Colonic mucosa (tissue), 4 donors: Measurements from ENCODE around the gene SAXO2. TPM values are rescaled to one million over a fixed set of nuclear protein-coding genes. Genes with fewer than 3 reads are reported as not detected.
"Not testable (repeated sequence)": the region's sequence is repeated elsewhere in the genome, so short reads cannot be mapped to it uniquely, and the experiment has no call there.

Experiments used
- DNase-seq: peaks from one replicate; pipeline ENCODE4 v3.0.0-alpha.2; 2020
- H3K27ac ChIP-seq: fragments of 200-600 bp; one replicate; pipeline ENCODE4 v1.8.0; 2021
- H3K27me3 ChIP-seq: fragments of 200-600 bp; one replicate; pipeline ENCODE4 v1.8.0; 2021
- H3K36me3 ChIP-seq: fragments of 200-600 bp; one replicate; pipeline ENCODE4 v1.8.0; 2021
- H3K4me1 ChIP-seq: fragments of 200-600 bp; one replicate; pipeline ENCODE4 v1.8.0; 2021; ENCODE audit warnings: mild to moderate bottlenecking
- H3K4me3 ChIP-seq: fragments of 200-600 bp; one replicate; pipeline ENCODE4 v1.8.0; 2021
- H3K9ac ChIP-seq, 2 donors: one replicate each; pipeline ENCODE4 v1.7.0; 2013; ENCODE audit warnings: control low read depth in 2 of 2, low read depth in 2 of 2, low read length in 2 of 2
- H3K9me3 ChIP-seq: fragments of 200-600 bp; one replicate; pipeline ENCODE4 v1.8.0; 2021
- intact Hi-C: fragments of 100-400 bp; cut with DNase I; formaldehyde crosslinking; loops from one replicate; pipeline ENCODE4 v1.14.1; 2022
- total RNA-seq, 2 donors: library from RNA; stranded (reverse); fragmentation: NEBNext Ultra II Directional in 1 of 2; extraction: Animal tissue kit (Norgen Biotek cat#: 25700) in 1 of 2; gene quantifications; one replicate each; pipeline ENCODE4 v1.2.1, GENCODE V29; 2021
- TF ChIP-seq, protein P1 (sequence below): fragments of 200-600 bp; IDR thresholded peaks from one replicate; pipeline ENCODE4 v1.8.0; 2022; ENCODE audit warnings: antibody characterized with exemption, mild to moderate bottlenecking
- donor health status: healthy.
- donor health status: DM: no; HTN: no; CAD: no.
- donor health status: DM: no; HTN: no; CAD: no.

SAXO2 gene
- total RNA-seq, 2 donors from 2014 or later = 0.67 to 0.93 TPM

DNA sequence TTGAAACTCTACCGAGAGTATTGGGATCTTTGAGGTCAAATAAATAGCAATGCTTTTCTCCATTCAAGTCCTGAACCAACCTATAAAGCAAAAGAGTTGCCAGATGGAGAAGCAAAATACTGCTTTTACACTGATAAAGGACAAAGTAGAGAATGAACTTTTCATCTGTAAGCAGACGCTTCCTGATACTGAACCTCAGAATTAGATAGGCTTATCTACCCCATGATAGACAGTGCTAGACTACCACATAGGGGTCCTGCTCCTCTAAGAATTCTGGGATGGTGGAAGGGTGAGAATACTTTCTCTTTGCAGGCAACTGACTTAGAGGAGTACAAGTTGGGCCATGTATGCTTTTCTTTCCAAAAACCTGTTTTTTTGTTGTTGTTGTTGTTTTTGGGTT lies 9.5 kb downstream of the SAXO2 start:
- intact Hi-C loops = no loop called here
- Histone ChIP-seq H3K9ac (no peak overlapping the region), H3K4me1 (no peaks in the 10 kb centered on the region), H3K27me3 (no peaks in the 10 kb centered on the region), H3K36me3 (no peaks in the 10 kb centered on the region), H3K4me3 (no peak overlapping the region), H3K9me3 (no peaks in the 10 kb centered on the region), H3K27ac (no peak overlapping the region)
- no peak for DNase-seq
- TF ChIP-seq, protein P1, sequence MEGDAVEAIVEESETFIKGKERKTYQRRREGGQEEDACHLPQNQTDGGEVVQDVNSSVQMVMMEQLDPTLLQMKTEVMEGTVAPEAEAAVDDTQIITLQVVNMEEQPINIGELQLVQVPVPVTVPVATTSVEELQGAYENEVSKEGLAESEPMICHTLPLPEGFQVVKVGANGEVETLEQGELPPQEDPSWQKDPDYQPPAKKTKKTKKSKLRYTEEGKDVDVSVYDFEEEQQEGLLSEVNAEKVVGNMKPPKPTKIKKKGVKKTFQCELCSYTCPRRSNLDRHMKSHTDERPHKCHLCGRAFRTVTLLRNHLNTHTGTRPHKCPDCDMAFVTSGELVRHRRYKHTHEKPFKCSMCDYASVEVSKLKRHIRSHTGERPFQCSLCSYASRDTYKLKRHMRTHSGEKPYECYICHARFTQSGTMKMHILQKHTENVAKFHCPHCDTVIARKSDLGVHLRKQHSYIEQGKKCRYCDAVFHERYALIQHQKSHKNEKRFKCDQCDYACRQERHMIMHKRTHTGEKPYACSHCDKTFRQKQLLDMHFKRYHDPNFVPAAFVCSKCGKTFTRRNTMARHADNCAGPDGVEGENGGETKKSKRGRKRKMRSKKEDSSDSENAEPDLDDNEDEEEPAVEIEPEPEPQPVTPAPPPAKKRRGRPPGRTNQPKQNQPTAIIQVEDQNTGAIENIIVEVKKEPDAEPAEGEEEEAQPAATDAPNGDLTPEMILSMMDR = no peak

DNA sequence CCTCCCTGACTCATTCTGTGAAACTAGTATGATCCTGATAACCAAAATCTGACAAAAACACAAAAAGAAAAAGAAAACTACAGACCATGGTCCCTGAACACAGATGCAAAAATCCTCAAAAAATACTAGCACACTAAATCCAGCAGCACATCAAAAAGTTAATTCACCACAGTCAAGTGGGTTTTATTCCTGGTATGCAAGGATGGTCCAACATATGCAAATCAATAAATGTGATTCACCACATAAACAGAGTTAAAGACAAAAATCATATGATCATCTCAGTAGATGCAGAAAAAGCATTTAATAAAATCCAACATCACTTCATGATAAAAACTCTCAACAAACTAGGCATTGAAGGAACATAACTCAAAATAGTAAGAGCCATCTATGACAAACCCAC lies 12.8 kb downstream of the SAXO2 start:
- no peak for DNase-seq
- Histone ChIP-seq H3K4me3 (no peak overlapping the region), H3K4me1 (no peaks in the 10 kb centered on the region), H3K27me3 (no peaks in the 10 kb centered on the region), H3K36me3 (no peaks in the 10 kb centered on the region), H3K27ac (no peak overlapping the region), H3K9ac (no peak overlapping the region), H3K9me3 (no peaks in the 10 kb centered on the region)
- intact Hi-C loops = no loop called here
- TF ChIP-seq, protein P1 = no peak

DNA sequence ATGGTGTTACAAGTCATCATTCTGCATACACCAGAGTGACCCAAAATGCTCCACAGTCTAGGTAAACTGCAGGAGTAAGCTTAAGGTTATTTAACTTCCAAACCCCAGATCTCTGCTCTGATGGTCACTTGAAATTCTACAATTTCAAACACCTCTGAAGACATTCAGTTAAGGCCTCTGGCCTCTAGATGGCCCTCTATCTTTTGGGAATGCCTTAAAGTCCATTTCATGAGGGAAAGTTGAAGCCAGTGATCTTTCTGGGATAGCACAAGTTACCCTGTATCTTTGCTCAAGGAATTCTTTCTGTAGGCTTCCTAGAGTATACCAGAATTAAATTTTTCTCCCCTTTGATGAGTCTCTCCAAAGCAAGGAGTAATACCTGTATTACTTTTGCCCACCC lies 18.7 kb downstream of the SAXO2 start:
- H3K4me1 ChIP-seq, H3K9me3 ChIP-seq, intact Hi-C loops, H3K4me3 ChIP-seq, H3K27me3 ChIP-seq, H3K27ac ChIP-seq, H3K36me3 ChIP-seq, H3K9ac ChIP-seq, DNase-seq: not testable (repeated sequence)

DNA sequence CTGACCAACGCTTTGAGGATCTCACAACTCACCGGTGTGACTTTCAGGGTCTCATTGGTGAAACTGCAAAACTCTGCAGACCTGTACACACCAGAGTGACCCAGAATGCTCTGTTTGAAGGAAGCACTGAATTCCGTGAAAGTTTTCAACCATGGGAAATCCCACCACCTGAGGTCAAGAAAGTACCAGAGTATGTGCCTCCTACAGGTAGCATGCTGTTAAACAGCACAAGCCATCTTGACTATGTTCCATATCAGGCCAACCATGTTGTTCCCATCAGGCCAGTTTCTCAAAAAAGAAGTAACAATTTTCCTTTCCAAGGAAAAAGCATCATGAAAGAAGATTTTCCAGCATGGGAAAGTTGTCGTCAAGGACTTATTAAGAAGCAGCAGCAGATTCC lies 19.8 kb downstream of the SAXO2 start:
- H3K9me3 ChIP-seq, intact Hi-C loops, H3K27ac ChIP-seq, H3K36me3 ChIP-seq, DNase-seq, H3K4me3 ChIP-seq, H3K9ac ChIP-seq, H3K4me1 ChIP-seq, H3K27me3 ChIP-seq: not testable (repeated sequence)

DNA sequence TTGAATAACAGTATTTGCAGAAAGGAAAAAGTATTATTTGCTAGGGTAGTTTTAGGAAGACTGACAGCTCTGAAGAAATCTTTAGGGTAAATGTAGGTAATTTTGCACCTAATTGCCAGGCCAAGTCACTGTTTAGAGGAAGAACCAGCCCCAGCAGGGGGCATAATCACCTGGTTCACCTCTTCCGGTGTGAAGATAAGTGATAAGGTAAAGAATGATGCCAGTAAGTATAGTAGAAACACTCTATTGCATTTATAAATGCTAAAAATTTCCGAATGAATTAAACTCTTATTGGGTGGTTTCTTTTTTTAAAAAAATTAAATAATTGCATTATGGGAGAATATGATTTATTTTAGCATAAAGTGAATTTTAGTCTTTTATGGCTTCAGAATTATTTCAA lies 21.8 kb downstream of the SAXO2 start:
- intact Hi-C loops, H3K9ac ChIP-seq, H3K4me1 ChIP-seq, H3K9me3 ChIP-seq, H3K36me3 ChIP-seq, H3K27ac ChIP-seq, H3K4me3 ChIP-seq, DNase-seq, H3K27me3 ChIP-seq: not testable (repeated sequence)

DNA sequence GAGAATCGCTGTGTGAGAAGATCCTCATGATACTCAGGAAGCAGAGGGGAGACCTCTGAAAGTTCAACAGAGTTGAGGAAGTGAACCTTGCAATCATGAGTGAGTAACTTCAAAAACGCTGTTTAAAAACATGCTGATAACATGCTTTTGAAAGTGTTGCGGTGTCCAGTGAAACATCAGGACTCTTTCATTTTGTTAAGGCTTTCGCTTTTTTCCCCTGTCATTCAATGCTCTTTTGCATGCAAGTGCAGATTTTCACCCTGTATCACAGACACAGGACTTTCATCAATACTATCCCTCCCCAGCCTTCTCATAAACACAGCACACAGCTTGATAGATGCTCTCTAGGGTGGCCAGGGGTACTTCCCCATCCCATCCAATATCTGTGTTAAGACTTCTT lies 23.9 kb downstream of the SAXO2 start:
- H3K36me3 ChIP-seq, H3K27me3 ChIP-seq, H3K4me3 ChIP-seq, H3K4me1 ChIP-seq, intact Hi-C loops, DNase-seq, H3K9ac ChIP-seq, H3K27ac ChIP-seq, H3K9me3 ChIP-seq: not testable (repeated sequence)

DNA sequence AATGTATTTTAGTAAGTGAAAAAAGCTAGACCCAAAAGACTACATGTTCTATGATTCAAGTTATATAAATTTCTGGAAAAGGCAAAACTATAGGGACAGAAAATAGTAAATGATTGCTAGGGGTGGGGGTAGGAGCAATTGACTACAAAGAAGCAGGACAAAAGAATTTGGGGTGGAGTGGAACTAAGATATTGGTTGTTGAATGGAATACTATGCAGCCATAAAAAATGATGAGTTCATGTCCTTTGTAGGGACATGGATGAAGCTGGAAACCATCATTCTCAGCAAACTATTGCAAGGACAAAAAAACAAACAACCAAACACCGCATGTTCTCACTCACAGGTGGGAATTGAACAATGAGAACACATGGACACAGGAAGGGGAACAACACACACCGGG lies 25.6 kb downstream of the SAXO2 start:
- DNase-seq, intact Hi-C loops, H3K36me3 ChIP-seq, H3K9me3 ChIP-seq, H3K27ac ChIP-seq, H3K4me1 ChIP-seq, H3K9ac ChIP-seq, H3K27me3 ChIP-seq, H3K4me3 ChIP-seq: not testable (repeated sequence)

DNA sequence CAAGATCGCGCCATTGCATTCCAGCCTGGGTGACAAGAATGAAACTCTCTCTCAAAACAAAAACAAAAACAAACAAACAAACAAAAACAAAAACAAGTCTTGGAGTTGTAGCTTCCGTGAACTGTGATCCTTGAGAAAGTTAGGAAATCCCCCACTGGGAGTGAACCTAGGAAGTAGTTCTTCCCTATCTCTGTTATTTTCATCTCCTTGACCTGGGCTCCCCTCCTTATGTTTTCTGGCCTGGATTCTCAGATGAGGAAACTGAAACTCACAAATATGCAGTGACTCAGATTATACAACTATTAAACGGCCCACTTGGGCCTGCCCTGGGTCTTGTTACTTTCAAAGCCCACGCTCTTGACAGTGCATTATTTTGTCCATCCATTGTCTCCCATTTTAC lies 29.7 kb downstream of the SAXO2 start:
- H3K4me1 ChIP-seq = no peaks in the 10 kb centered on the region

More for the DNA sequence above, 29.7 kb downstream of the SAXO2 start:
- Histone ChIP-seq H3K36me3 (no peaks in the 10 kb centered on the region), H3K9me3 (no peaks in the 10 kb centered on the region), H3K9ac (no peak overlapping the region), H3K4me3 (no peak overlapping the region), H3K27me3 (no peaks in the 10 kb centered on the region), H3K27ac (no peak overlapping the region)
- TF ChIP-seq, protein P1 = no peak
- no peak for DNase-seq
- intact Hi-C loops = no loop called here
